IMR-90 (cell line): ENCODE data around the gene TTC23.

Experiments
- BHLHE40 ChIP-seq: fragments of 150-350 bp; IDR thresholded peaks from 2 replicates; pipeline ENCODE4 v1.6.1; 2016; ENCODE audit warnings: mild to moderate bottlenecking, low read depth, low read length
- FOS ChIP-seq: fragments of 150-350 bp; IDR thresholded peaks from 2 replicates; pipeline ENCODE4 v1.6.1; 2016; ENCODE audit warnings: low read depth, low read length
- POLR2A ChIP-seq: IDR thresholded peaks from 2 replicates; pipeline ENCODE4 v1.6.1; 2012; ENCODE audit warnings: mild to moderate bottlenecking, low read depth, low read length
- RAD21 ChIP-seq: IDR thresholded peaks from 2 replicates; pipeline ENCODE4 v1.6.1; 2012; ENCODE audit warnings: low read length, improper control_type of control experiment
- SMC3 ChIP-seq: fragments of 150-350 bp; IDR thresholded peaks from 2 replicates; pipeline ENCODE4 v1.6.1; 2016; ENCODE audit warnings: low read depth, mild to moderate bottlenecking, antibody characterized with exemption, low read length, moderate library complexity
- TF ChIP-seq, protein P1 (sequence below): conservative IDR thresholded peaks from 2 replicates; pipeline ENCODE4 v1.5.1; 2012; ENCODE audit warnings: mild to moderate bottlenecking, low read depth, low read length, improper control_type of control experiment
- TF ChIP-seq, protein P2 (sequence below): fragments of 150-350 bp; IDR thresholded peaks from 2 replicates; pipeline ENCODE4 v1.6.1; 2017; ENCODE audit warnings: mild to moderate bottlenecking, antibody characterized with exemption, low read length, low read depth

GRCh38 chr15:99092554-99093172, 156.7 kb downstream of the TTC23 start:
- TF ChIP-seq, protein P1, sequence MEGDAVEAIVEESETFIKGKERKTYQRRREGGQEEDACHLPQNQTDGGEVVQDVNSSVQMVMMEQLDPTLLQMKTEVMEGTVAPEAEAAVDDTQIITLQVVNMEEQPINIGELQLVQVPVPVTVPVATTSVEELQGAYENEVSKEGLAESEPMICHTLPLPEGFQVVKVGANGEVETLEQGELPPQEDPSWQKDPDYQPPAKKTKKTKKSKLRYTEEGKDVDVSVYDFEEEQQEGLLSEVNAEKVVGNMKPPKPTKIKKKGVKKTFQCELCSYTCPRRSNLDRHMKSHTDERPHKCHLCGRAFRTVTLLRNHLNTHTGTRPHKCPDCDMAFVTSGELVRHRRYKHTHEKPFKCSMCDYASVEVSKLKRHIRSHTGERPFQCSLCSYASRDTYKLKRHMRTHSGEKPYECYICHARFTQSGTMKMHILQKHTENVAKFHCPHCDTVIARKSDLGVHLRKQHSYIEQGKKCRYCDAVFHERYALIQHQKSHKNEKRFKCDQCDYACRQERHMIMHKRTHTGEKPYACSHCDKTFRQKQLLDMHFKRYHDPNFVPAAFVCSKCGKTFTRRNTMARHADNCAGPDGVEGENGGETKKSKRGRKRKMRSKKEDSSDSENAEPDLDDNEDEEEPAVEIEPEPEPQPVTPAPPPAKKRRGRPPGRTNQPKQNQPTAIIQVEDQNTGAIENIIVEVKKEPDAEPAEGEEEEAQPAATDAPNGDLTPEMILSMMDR, result no peak
- TF ChIP-seq POLR2A, result no peak
- TF ChIP-seq SMC3, result no peak
- no peak for TF ChIP-seq FOS
- TF ChIP-seq, protein P2, sequence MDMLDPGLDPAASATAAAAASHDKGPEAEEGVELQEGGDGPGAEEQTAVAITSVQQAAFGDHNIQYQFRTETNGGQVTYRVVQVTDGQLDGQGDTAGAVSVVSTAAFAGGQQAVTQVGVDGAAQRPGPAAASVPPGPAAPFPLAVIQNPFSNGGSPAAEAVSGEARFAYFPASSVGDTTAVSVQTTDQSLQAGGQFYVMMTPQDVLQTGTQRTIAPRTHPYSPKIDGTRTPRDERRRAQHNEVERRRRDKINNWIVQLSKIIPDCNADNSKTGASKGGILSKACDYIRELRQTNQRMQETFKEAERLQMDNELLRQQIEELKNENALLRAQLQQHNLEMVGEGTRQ, result no peak
- TF ChIP-seq RAD21, result no peak
- TF ChIP-seq BHLHE40, result no peak
